Spleen (tissue), 7 donors: ENCODE results near the gene RPL31.

Experiments used
- CTCF ChIP-seq, 11 experiments: fragments of 200-600 bp in 7 of 11; fragments of 450-650 bp in 4 of 11; sonication (generic) in 4 of 11; IDR thresholded peaks in 8 of 11; conservative IDR thresholded peaks in 3 of 11; 1 replicate in 7 of 11; 2 replicates in 4 of 11; pipeline versions ENCODE4 v1.4.0 to v1.8.0; 2016 to 2021; ENCODE audit warnings: antibody characterized with exemption in 11 of 11, inconsistent platforms in 4 of 11, mild to moderate bottlenecking in 1 of 11
- POLR2A ChIP-seq, 3 donors: fragments of 450-650 bp; IDR thresholded peaks; one replicate each; pipeline ENCODE4 v1.5.1; 2017; ENCODE audit warnings: antibody characterized with exemption in 3 of 3, mild to moderate bottlenecking in 1 of 3
- POLR2AphosphoS5 ChIP-seq, 3 donors: sonication (generic); formaldehyde crosslinking; IDR thresholded peaks; one replicate each; pipeline ENCODE4 v1.5.1; 2017; ENCODE audit warnings: antibody characterized with exemption in 3 of 3
- donor health status: DM: no; HTN: no; CAD: no; lungs with moderate emphysema.
- donor health status: DM: no; HTN: no; CAD: no.
- donor health status: DM: no; HTN: no; CAD: no.

GRCh38 chr2:100987974-100988373 lies 14.1 kb upstream of the RPL31 start:
- TF ChIP-seq POLR2A (IDR thresholded peaks at IDR 0.05) (no peak), CTCF (IDR thresholded peaks at IDR 0.05 in 8 of 11, conservative IDR thresholded peaks at IDR 0.05 in 3 of 11) (no peak), POLR2AphosphoS5 (IDR thresholded peaks at IDR 0.05) (no peak)
